Bronchial epithelial cell (primary cell): Measurements from ENCODE around the gene PPP2R5C. TPM values are rescaled to one million over a fixed set of nuclear protein-coding genes. Genes with fewer than 3 reads are reported as not detected.

Experiments used
- DNase-seq: peaks from one replicate; pipeline ENCODE4 v3.0.0-alpha.2; 2010; ENCODE audit warnings: low read depth
- FAIRE-seq: peaks from 2 replicates; lab custom pipeline; 2011; peaks lifted over from hg19 to GRCh38; lab: Jason Lieb, UNC
- H3K27me3 ChIP-seq: 2 replicates; pipeline ENCODE4 v1.5.1; 2011; ENCODE audit warnings: low read length; ENCODE audit not compliant: control insufficient read depth, insufficient read depth
- H3K36me3 ChIP-seq: 2 replicates; pipeline ENCODE4 v1.5.1; 2011; ENCODE audit warnings: low read length; ENCODE audit not compliant: control insufficient read depth, insufficient read depth
- H3K4me3 ChIP-seq: 2 replicates; pipeline ENCODE4 v1.5.1; 2011; ENCODE audit warnings: mild to moderate bottlenecking, low read depth, low read length, control low read depth
- total RNA-seq: library from RNA; depleted of rRNA; stranded (reverse); fragments of >200 nt; gene quantifications from 2 replicates; pipeline ENCODE4 v1.2.1, GENCODE V29; 2014
- TF ChIP-seq, protein P1 (sequence below): IDR thresholded peaks from 2 replicates; pipeline ENCODE4 v1.5.1; 2011; ENCODE audit warnings: mild to moderate bottlenecking, moderate library complexity, low read length, control low read depth, inconsistent platforms; ENCODE audit not compliant: insufficient read depth, severe bottlenecking

PPP2R5C gene
- total RNA-seq, 1 donor from 2014 or later, result 71.3 TPM

DNA sequence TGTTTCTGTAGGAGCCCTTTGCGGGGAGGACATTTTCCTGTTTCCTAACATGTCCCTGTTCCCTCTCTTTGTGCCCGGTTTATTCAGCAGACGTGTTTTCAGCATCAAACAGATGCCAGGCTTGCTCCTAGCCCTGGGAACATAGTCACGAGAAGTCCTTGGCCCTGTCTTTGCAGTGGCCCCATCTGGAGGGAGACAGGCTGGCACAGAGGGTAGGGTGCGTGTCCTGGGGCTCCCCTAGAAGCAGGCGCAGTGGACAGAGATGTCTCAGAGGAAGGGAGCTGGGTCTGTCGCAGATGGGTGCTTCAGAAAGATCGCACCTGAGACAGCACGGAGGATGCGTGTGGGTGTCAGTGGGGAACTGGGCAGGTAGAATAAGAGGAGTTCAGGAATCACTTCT is 127.9 kb downstream of the PPP2R5C start:
- Histone ChIP-seq H3K36me3 (peaks cover 8% of the 10 kb centered on the region), H3K27me3 (no peaks in the 10 kb centered on the region), H3K4me3 (no peak overlapping the region)
- no peak for FAIRE-seq
- DNase-seq, result no peak
- TF ChIP-seq, protein P1, sequence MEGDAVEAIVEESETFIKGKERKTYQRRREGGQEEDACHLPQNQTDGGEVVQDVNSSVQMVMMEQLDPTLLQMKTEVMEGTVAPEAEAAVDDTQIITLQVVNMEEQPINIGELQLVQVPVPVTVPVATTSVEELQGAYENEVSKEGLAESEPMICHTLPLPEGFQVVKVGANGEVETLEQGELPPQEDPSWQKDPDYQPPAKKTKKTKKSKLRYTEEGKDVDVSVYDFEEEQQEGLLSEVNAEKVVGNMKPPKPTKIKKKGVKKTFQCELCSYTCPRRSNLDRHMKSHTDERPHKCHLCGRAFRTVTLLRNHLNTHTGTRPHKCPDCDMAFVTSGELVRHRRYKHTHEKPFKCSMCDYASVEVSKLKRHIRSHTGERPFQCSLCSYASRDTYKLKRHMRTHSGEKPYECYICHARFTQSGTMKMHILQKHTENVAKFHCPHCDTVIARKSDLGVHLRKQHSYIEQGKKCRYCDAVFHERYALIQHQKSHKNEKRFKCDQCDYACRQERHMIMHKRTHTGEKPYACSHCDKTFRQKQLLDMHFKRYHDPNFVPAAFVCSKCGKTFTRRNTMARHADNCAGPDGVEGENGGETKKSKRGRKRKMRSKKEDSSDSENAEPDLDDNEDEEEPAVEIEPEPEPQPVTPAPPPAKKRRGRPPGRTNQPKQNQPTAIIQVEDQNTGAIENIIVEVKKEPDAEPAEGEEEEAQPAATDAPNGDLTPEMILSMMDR, result no peak

DNA sequence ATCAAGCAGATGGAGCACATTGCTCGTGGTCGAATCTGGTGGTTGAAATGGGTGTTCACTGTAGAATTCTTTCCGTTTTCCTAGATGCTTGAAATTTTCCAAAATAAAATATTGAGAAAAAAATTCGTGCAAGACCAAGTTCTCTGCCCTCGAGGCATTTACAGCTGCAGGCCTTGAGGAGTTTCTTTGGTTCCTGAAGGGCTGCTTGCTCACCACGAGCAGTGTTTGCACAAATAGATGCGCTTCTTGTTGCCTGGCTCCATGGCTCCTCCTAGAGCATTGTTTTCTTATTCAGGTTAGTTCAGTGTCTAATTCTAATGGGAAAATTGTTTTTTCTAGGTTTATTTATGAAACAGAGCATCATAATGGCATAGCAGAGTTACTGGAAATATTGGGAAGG is 128.4 kb downstream of the PPP2R5C start:
- DNase-seq (no peak), FAIRE-seq (no peak)
- Histone ChIP-seq H3K36me3 (peaks cover 7% of the 10 kb centered on the region), H3K27me3 (no peaks in the 10 kb centered on the region), H3K4me3 (no peak overlapping the region)
- TF ChIP-seq, protein P1, result no peak

GRCh38 chr14:101891471-101891870 is 130.0 kb downstream of the PPP2R5C start:
- TF ChIP-seq, protein P1, result no peak
- DNase-seq, result no peak

DNA sequence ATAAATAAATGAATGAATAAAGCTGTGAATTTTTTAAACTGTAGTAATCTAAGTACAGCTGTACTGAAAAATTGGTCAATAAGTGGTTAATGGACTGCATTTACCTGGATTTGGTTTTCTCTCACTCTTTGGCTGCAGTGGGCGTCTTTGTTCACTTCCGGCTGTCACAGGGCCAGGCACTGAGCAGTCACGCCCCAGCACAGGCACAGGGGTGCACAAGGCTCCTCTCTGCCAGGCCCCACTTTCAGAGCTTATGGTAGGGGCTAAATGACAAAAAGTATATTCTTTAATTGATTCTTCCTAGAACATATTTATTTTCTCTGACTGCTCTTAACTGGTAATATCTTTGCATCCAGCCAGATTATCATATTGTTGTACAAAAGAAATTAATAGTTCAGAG is 132.2 kb downstream of the PPP2R5C start:
- Histone ChIP-seq H3K27me3 (no peaks in the 10 kb centered on the region), H3K36me3 (peaks cover 8% of the 10 kb centered on the region), H3K4me3 (no peak overlapping the region)
- no peak for DNase-seq
- FAIRE-seq, result no peak
- TF ChIP-seq, protein P1, result no peak

More at GRCh38 chr14:101891471-101891870, 130.0 kb downstream of the PPP2R5C start:
- Histone ChIP-seq H3K36me3 (peaks cover 8% of the 10 kb centered on the region), H3K4me3 (no peak overlapping the region), H3K27me3 (no peaks in the 10 kb centered on the region)
- FAIRE-seq, result no peak

- Histone ChIP-seq H3K36me3 (peaks cover 8% of the 10 kb centered on the region), H3K4me3 (no peak overlapping the region), H3K27me3 (no peaks in the 10 kb centered on the region)
- no peak for DNase-seq
- TF ChIP-seq, protein P1, result no peak
- FAIRE-seq, result no peak
These were observed 133.0 kb downstream of the PPP2R5C start for GRCh38 chr14:101894365-101895081.
